Cardiac fibroblast (primary cell): ENCODE results near the gene DGKA.
A peak's percentile ranks its signal among the peaks of the same experiment; 100 is the strongest.

ENCODE experiments used
- DNase-seq, 2 donors: peaks; one replicate each; pipeline versions ENCODE4 v3.0.0 to v3.0.0-alpha.2; 2010; ENCODE audit warnings: low read depth in 2 of 2
- H3K4me3 ChIP-seq, 2 donors: replicated peaks in 1 of 2; 1 replicate in 1 of 2; 2 replicates in 1 of 2; pipeline ENCODE4 v1.5.1; 2011; ENCODE audit warnings: low read depth in 2 of 2, low read length in 2 of 2, mild to moderate bottlenecking in 2 of 2, moderate library complexity in 1 of 2
- TF ChIP-seq, protein P1 (sequence below): IDR thresholded peaks from one replicate; pipeline ENCODE4 v1.5.1; 2011; ENCODE audit warnings: low read depth, mild to moderate bottlenecking, low read length, inconsistent platforms

The DGKA gene

DNA sequence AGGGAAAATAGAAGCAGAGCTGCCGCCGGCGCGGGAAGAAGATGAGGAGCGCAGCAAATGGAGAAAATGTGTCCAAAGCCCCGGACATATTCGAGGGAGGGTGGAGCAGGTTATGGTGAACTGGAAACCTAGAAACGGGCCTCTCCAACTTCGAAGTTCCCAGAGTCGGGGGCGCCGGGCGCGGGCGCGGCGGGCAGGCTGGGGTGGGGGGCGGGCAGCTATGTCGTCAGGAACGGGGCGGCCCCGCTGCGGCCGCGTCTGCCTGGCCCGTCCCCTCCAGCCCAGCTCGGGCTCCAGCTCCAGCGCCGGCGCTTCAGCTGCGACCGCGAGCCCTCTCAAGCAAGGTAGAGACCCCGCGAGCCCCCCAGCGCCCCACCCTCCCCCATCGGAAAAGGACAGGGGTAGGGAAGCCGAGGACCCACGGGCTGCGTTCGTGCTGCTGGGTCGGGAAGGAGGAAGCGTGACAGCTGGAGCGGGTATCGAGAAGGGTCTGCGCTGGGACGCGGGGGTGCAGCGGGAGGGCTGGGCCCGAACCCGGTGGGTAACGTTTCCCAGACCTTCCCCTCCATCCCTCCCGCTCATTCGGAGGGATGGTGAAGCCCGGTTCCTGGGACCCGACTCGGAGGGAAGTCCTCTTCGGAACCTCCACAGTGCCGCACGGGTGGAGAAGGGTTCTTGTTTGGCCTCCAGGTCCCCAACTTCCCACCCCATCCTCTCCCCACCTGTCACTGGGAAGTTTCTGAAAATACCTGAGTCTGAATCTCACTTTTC lies 1.0 kb downstream of the DGKA start:
- DNase-seq: peak; percentile 31 to 60
- peak overlapping the region; percentile 78 to 83 for H3K4me3 ChIP-seq
- TF ChIP-seq, protein P1, sequence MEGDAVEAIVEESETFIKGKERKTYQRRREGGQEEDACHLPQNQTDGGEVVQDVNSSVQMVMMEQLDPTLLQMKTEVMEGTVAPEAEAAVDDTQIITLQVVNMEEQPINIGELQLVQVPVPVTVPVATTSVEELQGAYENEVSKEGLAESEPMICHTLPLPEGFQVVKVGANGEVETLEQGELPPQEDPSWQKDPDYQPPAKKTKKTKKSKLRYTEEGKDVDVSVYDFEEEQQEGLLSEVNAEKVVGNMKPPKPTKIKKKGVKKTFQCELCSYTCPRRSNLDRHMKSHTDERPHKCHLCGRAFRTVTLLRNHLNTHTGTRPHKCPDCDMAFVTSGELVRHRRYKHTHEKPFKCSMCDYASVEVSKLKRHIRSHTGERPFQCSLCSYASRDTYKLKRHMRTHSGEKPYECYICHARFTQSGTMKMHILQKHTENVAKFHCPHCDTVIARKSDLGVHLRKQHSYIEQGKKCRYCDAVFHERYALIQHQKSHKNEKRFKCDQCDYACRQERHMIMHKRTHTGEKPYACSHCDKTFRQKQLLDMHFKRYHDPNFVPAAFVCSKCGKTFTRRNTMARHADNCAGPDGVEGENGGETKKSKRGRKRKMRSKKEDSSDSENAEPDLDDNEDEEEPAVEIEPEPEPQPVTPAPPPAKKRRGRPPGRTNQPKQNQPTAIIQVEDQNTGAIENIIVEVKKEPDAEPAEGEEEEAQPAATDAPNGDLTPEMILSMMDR: no peak

DNA sequence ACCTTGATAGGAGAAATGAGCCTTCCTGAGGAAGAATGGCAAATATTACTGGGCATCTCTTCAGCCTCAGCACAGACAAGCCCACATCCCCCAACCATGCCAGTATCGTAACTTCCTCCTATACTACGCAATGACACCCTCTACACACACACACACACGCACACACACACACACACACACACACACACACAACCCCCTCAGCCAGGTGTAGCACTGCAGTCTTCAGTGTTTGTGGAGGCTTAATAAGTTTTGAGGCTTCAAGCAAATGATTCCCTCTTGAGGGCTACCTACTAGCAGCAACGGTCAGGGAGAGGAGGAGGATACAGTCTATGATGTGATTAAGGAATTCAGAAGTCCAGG lies 1.6 kb downstream of the DGKA start:
- TF ChIP-seq, protein P1: no peak
- peak; percentile 41 to 63 for DNase-seq
- H3K4me3 ChIP-seq: peak overlapping the region; percentile 78 to 83

DNA sequence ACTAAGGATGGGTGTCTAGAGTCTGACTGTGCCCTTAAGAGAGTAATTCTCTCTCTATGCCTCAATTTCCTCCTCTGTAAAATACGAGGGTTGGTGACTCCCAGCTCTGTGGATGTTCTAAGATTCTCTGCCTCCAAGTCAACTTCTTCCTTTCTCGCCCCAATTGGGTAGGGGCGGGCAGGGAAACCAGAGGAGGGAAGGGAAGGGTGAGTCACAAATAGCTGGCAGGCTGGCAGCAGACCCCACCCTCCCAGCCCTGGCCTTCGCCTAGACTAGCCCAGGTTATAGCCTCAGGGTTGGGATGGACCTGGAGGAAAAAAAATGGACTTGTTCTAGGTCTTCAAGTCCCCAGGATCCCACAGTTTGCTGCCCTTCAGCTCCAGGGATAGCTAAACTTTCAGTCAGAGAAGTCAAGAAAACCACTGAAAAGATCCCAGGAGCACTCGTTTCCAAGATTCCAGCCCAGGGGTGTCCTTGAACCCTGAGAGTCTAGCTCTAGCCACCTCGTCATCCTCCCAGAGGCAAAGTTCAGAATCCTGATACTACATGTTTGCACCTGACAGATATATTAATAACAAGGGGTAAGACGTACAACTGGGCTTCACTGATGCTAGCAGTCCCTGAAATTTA lies 2.3 kb downstream of the DGKA start:
- DNase-seq: peak; percentile 29 to 30
- no peak overlapping the region for H3K4me3 ChIP-seq
- TF ChIP-seq, protein P1: no peak

DNA sequence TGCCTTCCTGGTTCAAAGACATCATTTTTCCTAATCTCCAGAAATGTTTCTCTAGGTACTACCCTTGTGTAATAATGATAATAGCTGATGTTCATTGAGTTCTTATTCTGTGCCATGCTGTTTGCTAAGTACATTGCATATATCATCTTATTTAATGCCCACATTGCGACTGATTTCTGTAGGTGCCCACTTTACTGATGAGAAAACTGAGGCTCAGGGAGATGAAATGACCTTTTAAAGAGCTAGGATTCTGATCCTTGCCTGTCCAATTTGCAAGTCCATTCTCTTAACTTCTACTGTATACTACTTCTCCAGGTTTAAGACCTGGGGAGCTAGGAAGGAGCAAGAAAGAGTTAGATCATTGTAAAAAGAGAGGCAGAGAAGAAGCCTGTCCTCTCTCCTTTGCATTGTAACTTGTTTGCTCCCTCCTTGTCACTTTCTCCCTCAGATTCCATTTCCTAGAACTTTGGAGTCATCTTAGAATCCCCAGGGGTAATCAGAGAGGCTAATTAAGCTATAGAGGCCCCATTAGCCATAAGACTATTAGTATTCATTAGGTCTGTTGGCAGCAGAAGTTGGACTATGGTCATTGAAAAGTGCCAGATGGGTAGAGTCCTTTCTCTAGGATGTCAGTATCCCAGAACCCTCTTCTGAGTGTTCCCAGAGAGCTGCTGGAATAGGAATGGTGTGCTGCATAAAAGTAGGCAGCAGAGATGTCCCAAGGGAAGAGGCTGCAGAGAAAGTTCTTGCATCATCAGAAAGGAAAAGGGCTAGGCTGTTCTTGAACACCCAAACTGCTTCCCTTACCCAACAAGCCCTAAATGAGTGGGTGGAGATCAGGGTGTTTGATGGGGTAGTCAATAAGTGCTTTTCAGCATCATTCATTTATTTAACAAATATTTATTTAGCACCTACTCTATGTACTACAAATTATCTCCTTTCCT lies 3.1 kb downstream of the DGKA start:
- TF ChIP-seq, protein P1: no peak
- DNase-seq: peak; percentile 66 to 72

DNA sequence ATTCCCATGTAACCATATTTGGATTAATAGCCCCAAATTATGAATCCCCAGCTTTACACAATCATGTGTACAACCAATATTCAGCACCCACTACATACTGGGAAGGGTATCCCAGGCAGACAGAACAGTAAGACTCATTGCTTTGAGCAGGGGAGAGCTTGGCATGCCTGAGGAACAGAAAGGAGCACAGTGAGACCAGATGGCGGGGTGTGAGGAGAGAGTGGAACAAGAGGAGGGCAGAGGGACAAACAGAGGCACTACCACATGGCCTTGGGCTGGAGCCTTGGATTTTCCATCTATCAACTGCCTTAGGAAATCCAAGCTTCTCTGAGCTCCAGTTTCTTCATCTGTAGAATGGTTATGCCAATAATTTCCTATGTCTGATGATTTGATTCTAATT lies 3.8 kb downstream of the DGKA start:
- TF ChIP-seq, protein P1: no peak
- no peak overlapping the region for H3K4me3 ChIP-seq
- no peak for DNase-seq

More for the DNA sequence above, 3.1 kb downstream of the DGKA start:
- H3K4me3 ChIP-seq: no peak overlapping the region

DNA sequence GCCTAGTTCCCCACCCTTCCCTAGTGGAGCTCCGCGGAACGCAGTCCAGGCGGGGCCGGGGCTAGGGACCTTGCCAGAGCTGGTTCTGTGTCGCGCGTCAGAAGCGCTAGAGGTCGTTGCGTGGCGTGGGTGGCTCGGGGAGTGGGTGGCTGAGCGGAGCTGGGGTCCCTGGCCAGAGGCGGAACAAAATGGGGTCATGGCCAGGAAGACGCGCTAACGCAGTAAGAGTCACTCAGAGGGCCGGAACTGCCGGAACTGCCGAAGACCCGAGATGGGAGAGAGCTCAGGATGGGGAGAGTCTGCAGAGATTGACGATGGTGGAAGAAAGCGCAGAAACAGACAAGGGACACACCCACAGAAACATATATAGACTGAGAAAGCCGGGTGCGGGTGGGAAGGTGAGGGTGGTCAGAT lies 4.8 kb downstream of the DGKA start:
- peak in 1 of 2 donors; percentile 25 for DNase-seq
- peak overlapping the region in 1 of 2 donors; percentile 22 for H3K4me3 ChIP-seq
- TF ChIP-seq, protein P1: peak; percentile 11
